HG02973 (cell line): ENCODE measurements around the gene TRERF1.

Experiments used
- ATAC-seq: cut with Tn5 transposase; IDR thresholded peaks from one replicate; pipeline ENCODE4 v1.9.1; 2021; ENCODE audit warnings: moderate library complexity; ENCODE audit not compliant: unreplicated experiment

TRERF1 gene

GRCh38 chr6:42394881-42395620 is 56.7 kb downstream of the TRERF1 start:
- ATAC-seq, result no peak

DNA sequence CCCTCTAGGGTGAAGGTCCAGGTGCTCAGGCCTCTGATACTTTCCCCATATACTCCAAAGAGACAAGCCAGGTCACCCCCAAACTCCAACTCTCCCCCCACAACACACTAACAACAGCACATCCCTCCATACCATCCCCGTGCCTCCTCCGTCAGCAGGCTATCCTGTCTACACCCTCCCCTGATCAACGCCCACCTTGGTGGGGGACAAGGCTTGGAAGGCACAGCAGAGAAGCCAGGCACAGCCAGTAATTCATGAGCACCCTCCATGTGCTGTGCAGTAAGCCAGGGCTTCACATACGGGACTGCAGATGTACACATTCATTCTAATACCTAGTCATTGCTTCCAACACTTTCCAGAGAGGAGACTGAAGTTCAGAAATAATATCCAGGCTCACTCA is 57.6 kb downstream of the TRERF1 start:
- ATAC-seq, result no peak

- no peak for ATAC-seq
Observed at GRCh38 chr6:42393339-42393738, 58.4 kb downstream of the TRERF1 start.

- no peak for ATAC-seq
Observed at GRCh38 chr6:42392833-42393232, 58.9 kb downstream of the TRERF1 start.

DNA sequence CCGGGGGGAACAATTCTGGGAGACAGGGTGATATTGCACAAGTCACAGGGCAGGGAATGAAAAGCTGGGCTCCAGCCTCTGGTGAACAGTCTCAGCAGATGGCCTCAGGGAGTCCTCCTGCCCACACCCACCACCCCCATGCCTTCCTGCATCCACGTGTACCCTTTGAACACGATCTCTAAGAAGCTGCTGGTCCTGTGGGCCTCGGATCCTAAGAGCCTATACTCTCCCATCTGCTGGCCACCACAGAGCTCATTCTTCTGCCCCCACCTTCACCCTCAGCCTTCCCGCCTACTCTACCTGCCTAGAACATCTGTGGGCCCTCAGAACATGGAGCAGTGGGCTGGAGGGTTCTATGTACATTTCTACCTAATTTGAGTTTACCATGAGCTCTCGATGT is 60.3 kb downstream of the TRERF1 start:
- ATAC-seq, result no peak

DNA sequence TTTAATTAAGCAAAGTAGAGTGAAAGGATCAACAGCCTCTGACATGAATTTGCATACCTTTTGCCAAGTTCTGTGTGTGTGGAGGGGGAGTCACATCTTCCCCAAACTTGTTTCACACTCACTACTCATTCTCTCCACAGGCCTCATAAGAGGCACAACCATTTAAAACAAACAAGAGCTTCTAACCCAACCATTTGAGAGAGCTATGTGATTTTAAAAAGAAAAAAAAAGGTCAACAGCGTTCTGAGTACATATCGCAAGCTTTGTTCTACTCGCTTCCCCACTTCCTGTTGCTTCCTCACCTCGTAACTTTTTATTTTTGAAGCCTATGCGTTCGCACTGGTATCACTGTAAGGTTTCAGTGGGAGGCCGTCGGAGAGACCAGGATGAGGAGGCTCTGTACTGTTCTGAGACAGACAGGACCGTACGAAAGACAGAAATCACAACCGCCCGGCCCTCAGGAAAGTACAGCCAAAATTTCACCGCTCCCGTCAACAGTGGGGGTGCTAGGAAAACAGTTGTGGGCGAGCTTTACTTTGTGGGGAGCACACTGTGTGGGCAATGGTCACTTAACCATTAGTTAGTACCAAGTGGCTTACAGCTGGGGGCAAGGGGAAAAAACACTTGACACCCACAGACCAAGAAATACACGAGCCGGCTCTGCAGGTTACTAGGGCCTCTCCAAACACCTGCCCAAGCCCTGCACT is 61.3 kb downstream of the TRERF1 start:
- ATAC-seq, result peak; percentile 56

DNA sequence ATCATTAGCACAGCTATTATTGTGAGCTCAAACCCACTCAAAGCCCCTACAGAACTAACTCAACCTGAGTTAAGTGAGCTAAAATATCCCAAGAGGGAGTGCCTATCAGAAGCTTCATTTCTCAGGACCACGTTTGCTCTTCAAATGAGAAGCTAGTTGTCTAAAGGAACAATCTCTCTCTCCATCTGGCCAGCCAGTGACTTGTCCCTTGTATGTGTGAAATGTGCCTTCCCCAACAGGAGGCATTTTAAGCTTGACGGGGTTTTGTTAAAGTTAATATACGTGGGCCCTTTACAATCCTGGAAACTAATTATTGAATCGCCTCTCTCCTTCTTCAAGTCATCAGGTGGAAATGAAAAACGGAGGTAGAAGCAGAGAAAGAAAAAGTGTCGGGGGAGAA is 62.0 kb downstream of the TRERF1 start:
- no peak for ATAC-seq

DNA sequence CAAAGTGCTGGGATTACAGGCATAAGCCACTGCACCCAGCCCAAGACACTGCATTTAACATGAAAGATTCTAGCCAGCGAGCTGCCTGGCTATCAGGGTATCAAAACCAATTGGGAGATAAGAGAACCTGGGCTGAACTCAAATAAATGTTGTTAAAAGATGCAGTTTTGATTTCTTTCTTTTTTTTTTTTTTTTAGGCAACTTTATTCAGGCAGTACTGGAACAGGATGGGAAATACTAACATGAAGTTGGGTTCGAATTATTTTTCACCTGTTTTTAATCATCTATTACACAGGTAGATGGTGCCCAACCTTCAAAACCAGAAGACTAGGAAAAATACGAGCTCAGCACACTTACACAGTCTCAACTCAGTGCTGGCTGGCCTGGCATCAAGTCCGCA is 63.7 kb downstream of the TRERF1 start:
- ATAC-seq, result no peak

- no peak for ATAC-seq
Observed at GRCh38 chr6:42387336-42387735, 64.4 kb downstream of the TRERF1 start.

DNA sequence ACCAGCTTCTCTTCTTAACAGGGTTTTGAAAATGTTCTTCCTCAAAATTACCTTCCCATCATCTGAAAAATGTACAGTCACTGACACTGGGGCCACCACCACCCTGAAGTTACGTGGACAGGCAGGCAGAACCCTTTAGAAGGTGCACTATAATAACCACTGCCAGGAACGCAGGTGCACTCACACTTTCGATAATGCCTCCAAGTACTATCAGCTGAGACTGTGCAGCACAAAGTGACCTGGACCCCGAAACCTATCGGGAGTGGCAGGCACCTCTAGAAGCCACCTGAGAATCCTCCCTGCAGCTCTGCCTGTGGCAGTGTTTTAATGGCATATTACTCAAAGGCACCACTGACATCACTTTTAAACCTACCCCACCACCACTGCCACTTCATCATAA is 66.4 kb downstream of the TRERF1 start:
- ATAC-seq, result no peak

- ATAC-seq, result no peak
Observed at GRCh38 chr6:42383421-42384205, 68.1 kb downstream of the TRERF1 start.

DNA sequence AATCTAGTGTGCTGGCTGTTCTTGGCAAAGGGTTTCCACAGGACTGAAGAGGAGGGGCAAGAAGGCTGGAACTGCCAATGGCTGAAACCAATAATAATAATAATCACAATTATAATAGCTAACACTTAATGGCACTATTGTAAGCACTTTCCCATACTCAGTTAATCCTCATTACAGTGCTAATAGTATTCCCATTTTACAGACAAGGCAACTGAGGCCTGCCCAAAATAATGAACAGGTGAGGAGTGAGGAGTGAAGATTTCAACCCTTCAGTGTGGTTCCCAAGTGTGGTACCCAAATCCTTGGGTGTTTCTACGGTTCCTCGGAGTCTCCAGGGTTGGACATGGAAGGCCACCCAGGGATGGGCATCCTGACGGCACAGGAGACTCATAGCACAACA is 69.9 kb downstream of the TRERF1 start:
- no peak for ATAC-seq

DNA sequence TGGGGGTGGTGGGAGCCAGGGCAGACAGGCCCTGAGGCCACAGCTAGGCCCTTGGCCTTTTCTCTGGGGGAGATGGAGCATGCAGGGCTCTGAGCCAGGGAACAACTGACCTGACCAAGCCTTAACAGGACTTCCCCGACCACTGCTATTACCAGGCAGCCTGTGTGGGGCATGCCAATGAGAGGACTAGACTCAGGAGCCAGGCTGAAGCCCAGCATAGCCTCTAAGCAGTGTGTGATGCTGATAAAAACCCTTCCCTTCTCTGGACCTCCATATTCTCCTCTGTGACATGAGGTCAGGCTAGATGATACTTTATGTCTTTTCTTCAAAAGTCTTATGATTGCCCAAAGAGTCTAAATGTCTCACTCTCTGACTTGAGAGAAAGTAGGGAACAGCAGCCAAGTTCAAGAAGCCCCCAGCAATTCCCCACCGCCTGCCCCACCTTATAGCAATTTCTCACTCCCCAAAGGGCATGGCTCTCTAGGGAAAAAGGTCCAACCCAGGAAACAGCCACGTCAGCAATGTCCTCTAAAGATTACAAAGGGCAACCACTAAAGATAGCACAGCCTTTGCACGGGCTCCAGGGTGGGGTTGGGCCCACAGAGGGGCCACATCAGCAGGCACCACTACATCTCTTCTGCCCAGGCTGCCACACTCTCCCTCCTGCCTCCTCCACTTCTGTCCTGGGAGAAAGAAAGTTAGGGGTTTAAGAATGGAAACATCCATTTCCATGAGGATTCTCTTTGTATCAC is 71.3 kb downstream of the TRERF1 start:
- ATAC-seq, result no peak

- no peak for ATAC-seq
Observed at GRCh38 chr6:42378536-42378935, 73.2 kb downstream of the TRERF1 start.

- no peak for ATAC-seq
Observed at GRCh38 chr6:42378125-42378524, 73.6 kb downstream of the TRERF1 start.

DNA sequence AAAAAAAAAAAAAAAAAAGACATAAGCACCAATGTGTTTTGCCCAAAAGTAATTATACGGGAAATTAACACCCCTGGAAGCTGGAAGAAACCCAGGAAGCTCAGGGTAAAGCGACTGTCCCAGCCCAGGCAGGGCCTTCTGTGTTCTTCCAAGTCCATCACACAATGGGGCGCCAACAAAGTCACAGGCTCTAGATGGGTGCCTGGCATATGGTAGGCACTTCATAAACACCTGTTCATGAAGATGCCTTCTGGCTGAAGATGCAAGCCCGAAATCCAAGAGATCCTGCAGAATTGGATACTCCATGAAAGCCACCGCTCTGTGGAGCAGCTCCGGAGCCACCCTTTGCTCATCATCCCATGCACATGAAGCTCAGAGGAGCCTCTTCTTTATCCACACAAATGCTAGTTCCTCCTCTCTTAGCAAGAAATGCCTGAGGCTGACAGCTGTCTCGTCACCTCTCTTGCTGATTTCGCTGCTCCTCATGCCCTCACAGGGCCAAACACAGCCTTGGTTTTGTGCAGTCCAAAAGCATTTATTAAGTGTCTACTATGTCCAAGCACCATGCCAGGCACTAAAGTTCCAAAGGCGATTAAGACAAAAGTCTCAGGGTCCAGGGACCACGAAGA is 76.6 kb downstream of the TRERF1 start:
- ATAC-seq, result no peak

- no peak for ATAC-seq
Observed at GRCh38 chr6:42374018-42374669, 77.6 kb downstream of the TRERF1 start.

- no peak for ATAC-seq
Observed at GRCh38 chr6:42372699-42373098, 79.0 kb downstream of the TRERF1 start.

GRCh38 chr6:42370323-42370985 is 81.3 kb downstream of the TRERF1 start:
- no peak for ATAC-seq

DNA sequence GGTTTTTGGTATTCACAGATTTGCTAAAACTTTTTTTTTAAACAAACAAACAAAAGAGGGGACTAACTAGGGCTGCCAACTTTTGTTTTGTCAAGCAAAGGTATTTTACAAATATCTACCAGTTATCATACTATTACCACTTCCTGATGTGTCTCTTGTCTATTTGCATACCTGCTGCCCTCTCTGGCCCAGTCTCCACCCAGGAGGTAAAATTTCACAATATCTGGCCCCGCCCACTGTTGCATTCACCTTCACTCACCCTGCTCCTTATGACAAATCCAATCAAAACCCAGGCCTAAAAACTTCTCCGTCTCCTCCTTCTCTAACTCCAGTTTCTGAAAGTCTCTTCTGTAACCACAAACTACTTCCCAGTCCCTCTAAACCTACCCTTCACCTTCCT is 82.2 kb downstream of the TRERF1 start:
- no peak for ATAC-seq
